Stimulated activated CD4-positive, alpha-beta T cell treated with anti-CD3 and anti-CD28 coated beads, Interleukin-2, amount 100 ng/mL, for 48 hours (primary cell): Measurements from ENCODE around the gene DESI1.
A peak's percentile ranks its signal among the peaks of the same experiment; 100 is the strongest.
"Not testable (repeated sequence)": the region's sequence is repeated elsewhere in the genome, so short reads cannot be mapped to it uniquely, and the experiment has no call there.

Source experiments
- DNase-seq, 2 donors: peaks; one replicate each; pipeline ENCODE4 v3.0.0-alpha.2; 2020

Gene DESI1

DNA sequence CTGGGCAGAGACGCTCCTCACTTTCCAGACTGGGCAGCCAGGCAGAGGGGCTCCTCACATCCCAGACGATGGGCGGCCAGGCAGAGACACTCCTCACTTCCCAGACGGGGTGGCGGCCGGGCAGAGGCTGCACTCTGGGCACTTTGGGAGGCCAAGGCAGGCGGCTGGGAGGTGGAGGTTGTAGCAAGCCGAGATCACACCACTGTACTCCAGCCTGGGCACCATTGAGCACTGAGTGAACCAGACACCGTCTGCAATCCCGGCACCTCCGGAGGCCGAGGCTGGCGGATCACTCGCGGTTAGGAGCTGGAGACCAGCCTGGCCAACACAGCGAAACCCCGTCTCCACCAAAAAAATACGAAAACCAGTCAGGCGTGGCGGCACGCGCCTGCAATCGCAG is 10.8 kb upstream of the DESI1 start:
- not testable (repeated sequence) for DNase-seq

DNA sequence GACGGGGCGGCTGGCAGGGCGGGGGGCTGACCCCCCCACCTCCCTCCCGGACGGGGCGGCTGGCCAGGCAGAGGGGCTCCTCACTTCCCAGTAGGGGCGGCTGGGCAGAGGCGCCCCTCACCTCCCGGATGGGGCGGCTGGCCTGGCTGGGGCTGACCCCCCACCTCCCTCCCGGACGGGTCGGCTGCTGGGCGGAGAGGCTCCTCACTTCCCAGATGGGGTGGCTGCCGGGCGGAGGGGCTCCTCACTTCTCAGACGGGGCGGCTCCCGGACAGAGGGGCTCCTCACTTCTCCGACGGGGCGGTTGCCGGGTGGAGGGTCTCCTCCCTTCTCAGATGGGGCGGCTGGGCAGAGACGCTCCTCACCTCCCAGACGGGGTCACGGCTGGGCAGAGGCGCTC is 10.3 kb upstream of the DESI1 start:
- DNase-seq = not testable (repeated sequence)

GRCh38 chr22:41625577-41625976 is 4.7 kb upstream of the DESI1 start:
- no peak for DNase-seq

- DNase-seq = no peak
These were observed 1.0 kb upstream of the DESI1 start for GRCh38 chr22:41621911-41622179.

DNA sequence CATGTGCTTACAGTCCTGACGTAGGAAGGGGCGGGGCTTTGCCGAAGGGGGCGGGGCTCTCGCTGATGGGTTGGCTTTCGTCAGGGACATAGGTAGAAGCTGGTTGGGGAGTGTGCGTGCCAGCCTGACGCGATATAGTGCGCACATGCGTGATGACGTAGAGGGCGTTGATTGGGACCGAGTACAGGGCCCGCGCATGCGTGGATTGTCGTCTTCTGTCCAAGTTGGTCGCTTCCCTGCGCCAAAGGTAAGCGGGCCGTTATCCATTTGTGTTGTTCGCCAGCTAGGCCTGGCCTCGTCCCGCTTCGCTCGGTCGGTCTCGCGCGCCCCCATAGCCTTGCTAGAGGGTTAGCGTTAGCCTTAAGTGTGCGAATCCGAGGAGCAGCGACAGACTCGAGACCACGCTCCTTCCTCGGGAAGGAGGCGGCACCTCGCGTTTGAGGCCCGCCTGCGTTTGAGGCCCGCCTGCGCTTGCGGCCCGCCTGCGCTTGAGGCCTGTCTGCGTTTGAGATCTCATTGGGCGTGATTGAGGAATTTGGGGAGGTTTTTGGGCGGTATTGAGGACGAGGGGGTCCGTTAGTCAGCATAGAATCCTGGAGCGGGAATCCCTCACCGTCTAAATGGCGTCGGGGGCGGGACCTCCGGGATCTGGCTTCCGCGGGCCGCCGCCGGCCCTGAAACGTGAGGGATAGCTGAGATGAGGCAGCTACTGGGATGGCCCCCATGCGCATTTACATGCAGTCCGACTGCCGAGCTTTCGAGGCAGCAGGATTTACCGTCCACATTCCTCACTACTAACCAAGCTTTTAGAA is 462 bp upstream of the DESI1 start, which contains the start of gene XRCC6:
Gene XRCC6 (plus strand): TSS at position 197 of the 812 bp plus-strand sequence. CDS start 710 bp downstream, outside the sequence.
- DNase-seq = peak; percentile 100

DNA sequence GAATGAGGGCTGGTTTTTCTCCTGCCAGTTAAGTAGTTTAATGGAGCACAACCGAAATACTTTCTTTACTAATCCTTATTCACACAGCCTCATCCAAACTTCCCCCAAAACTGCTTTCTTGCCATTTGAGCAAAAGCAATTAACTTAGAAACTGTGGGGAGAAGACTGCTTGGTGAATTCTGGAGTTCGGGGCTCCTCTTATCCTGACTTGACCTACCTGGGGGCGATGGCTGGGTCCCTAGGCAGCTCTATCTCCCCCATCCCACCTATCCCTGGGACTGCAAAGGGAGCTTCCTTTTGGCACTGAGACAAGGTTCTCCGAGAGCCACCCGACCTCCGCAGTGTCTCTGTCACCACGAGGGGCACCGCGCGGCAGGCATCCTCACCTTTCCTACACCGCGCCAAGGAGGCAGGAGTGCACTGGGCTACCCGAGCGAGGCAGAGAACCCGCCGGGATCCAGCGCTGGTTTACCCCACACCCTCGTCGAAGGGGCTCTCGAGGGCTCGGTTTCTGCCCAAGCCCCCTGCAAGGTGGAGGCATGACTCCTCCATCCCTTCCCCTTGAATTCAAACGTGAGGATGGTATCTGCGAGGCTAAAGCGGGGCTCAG is 759 bp downstream of the DESI1 start:
- peak; percentile 35 to 46 for DNase-seq

DNA sequence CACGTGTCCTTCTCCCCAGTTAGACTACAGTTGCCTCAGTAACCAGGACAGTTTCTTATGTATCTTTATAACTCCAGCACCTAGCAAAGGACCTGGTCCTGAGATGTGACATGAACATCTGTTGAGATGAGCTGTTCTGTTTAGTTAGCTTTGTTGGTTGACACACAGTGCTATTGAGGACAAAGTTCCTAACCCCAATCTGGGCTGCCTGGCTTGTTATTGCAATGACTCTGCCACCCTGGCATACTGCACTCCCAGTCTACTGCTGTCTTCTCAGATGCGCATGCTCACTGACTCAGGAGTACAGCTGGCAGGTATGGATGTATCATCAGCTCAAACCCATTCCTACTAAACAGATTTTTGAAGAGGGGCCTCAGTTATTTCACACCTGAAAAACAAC is 7.4 kb downstream of the DESI1 start:
- no peak for DNase-seq

GRCh38 chr22:41612603-41613306 is 8.1 kb downstream of the DESI1 start:
- DNase-seq = no peak

GRCh38 chr22:41608386-41608785 is 12.5 kb downstream of the DESI1 start:
- no peak for DNase-seq

GRCh38 chr22:41603873-41604332 is 16.9 kb downstream of the DESI1 start:
- DNase-seq = peak; percentile 44 to 55

GRCh38 chr22:41600976-41601375 is 19.9 kb downstream of the DESI1 start:
- DNase-seq = no peak

DNA sequence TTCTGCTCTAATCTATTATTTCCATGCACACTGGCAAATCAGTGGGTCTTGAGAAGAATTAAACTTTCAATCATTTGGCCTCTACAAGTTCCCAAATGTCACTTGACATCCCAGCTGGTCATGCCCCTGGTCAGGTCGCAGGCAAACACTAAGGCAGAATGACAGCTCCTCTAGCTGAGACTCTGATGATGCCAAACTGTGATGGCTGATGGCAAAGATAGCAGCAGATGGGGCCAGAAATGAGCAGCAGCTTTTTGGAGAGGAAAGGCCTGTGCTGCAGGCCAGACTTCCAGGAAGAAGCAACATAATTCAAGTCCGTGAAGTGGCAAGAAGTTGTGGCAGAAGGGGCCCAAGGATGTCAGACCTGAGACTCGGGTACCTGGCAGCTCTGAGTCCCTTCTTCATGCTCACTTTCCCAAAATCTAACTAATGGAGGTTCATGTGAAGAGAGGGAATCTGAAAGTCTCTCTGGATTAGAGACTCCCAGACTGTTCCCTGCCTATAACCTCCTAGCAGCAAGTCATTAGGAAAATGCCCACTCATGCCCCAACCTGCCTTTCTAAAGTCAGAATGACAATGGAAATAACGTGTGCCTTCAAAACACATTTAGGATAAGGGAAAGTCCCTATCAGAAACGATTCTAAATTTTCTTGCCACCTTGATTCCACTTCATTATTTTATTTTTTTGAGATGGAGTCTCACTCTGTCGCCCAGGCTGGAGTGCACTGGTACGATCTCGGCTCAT is 21.8 kb downstream of the DESI1 start:
- DNase-seq = no peak

- no peak for DNase-seq
These were observed 22.8 kb downstream of the DESI1 start for GRCh38 chr22:41598081-41598480.

- no peak for DNase-seq
These were observed 23.2 kb downstream of the DESI1 start for GRCh38 chr22:41597635-41597953.

DNA sequence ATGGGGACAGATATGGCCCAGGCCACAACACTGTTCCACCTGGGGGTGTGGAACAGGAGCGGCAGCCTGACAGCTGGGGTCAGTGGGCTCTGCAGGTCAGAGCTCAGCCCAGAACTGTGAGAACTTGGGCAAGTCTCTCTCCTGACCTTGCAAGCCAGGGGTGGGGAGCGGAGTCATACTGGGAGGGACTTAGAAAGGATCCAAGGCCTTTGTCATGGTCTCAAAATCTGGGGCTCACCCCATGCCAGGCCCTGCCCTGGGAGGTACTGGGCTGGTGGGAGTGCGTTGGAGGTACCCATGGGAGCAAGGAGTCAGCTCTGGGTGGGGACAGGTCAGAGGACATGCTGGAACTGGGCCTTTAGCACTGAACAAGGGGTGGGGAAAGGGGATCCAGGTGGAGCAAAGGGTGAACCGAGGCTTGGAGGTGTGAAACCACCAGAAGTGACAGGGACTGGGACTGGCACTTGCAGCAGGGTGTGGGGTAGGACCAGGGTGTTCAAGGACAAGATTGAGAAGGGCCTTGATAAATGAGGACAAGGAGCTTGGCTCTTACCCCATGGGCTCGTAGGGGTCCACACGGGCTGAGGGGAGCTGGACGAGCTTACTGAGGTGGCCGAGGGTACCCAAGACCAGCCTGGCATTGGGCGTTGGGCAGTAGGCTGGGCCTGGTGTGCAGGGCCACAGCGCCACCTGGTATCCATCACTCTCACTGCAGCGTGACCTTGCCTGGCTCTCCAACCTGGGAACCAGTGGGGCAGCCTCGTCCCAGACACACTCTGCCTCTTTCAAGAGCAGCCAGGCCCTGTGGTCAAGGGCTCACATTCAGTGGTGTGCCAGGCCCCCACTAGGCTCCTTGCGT is 23.8 kb downstream of the DESI1 start:
- peak in 1 of 2 donors; percentile 26 for DNase-seq

GRCh38 chr22:41595703-41596102 is 25.1 kb downstream of the DESI1 start:
- no peak for DNase-seq

- not testable (repeated sequence) for DNase-seq
These were observed 27.4 kb downstream of the DESI1 start for GRCh38 chr22:41593336-41593960.

- DNase-seq = peak; percentile 100
These were observed 31.2 kb downstream of the DESI1 start, which contains the start of gene PMM1 for GRCh38 chr22:41589391-41590241. TSS of gene PMM1 (minus strand) at chr22:41589840. CDS start at chr22:41589805, 35 bp downstream.

DNA sequence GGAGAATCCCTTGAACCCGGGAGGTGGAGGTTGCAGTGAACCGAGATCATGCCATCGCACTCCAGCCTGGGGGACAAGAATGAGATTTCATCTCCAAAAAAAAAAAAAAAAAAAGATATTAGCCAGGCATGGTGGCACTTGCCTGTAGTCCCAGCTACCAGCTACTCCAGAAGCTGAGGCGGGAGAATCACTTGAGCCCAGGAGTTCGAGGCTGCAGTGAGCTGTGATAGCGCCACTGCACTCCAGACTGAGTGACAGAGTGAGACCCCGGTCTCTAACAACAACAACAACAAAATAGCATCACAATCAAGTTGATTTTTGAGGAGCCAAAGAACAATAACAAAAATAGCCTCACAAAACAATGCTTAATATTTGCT is 33.5 kb downstream of the DESI1 start:
- DNase-seq = no peak

DNA sequence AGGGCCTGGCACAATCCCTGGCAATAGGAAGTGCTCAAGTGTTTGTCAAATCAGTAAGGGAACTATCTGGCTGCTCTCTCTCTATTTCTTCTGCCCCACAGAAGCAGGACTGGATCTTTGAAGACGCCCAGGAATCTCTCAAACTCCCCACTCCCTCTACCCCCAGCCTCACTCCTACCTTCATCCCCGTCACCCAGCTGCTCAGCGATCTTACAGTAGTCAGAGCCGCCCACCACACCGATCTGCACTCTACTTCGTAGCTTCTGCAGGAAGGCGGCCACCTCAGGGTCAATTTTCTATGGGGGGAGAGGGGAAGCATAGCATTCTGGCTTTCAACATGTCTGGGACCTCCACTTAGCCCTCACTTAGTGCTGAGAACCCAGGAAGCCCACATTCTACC is 34.9 kb downstream of the DESI1 start:
- DNase-seq = no peak

- no peak for DNase-seq
These were observed 36.0 kb downstream of the DESI1 start for GRCh38 chr22:41584881-41585280.
